Vagina (tissue), 2 donors: ENCODE results near the gene ETFRF1. TPM values are rescaled to one million over a fixed set of nuclear protein-coding genes. Genes with fewer than 3 reads are reported as not detected.
A peak's percentile ranks its signal among the peaks of the same experiment; 100 is the strongest.

Source experiments
- DNase-seq, 2 donors: peaks; one replicate each; pipeline ENCODE4 v3.0.0-alpha.2; 2017; ENCODE audit errors: extremely low spot score in 2 of 2
- H3K27ac ChIP-seq: fragments of 200-600 bp; sonication (generic); one replicate; pipeline ENCODE4 v1.5.1; 2019
- H3K27me3 ChIP-seq: fragments of 200-600 bp; sonication (generic); one replicate; pipeline ENCODE4 v1.5.1; 2019
- H3K36me3 ChIP-seq, 2 donors: fragments of 200-600 bp; sonication (generic); one replicate each; pipeline ENCODE4 v1.5.1; 2017 to 2019
- H3K4me1 ChIP-seq: fragments of 200-600 bp; sonication (generic); one replicate; pipeline ENCODE4 v1.5.1; 2019
- H3K4me3 ChIP-seq, 2 donors: fragments of 200-600 bp; sonication (generic); 1 replicate in 1 of 2; 2 replicates in 1 of 2; pipeline ENCODE4 v1.5.1; 2016 to 2019
- H3K9me3 ChIP-seq: fragments of 200-600 bp; sonication (generic); one replicate; pipeline ENCODE4 v1.5.1; 2019
- CTCF ChIP-seq, 3 experiments: fragments of 450-650 bp in 2 of 3; fragments of 200-600 bp in 1 of 3; sonication (generic) in 1 of 3; IDR thresholded peaks; one replicate each; pipeline ENCODE4 v1.5.1; 2017 to 2019; ENCODE audit warnings: antibody characterized with exemption in 3 of 3, mild to moderate bottlenecking in 2 of 3, moderate library complexity in 2 of 3
- POLR2A ChIP-seq, 2 donors: fragments of 450-650 bp; IDR thresholded peaks; one replicate each; pipeline ENCODE4 v1.6.1; 2017; ENCODE audit warnings: antibody characterized with exemption in 2 of 2, mild to moderate bottlenecking in 2 of 2, moderate library complexity in 2 of 2
- POLR2AphosphoS5 ChIP-seq, 2 donors: sonication (generic); formaldehyde crosslinking; IDR thresholded peaks; one replicate each; pipeline ENCODE4 v1.9.0; 2017; ENCODE audit warnings: antibody characterized with exemption in 2 of 2, mild to moderate bottlenecking in 2 of 2, low read depth in 1 of 2; ENCODE audit not compliant: insufficient read depth in 1 of 2
- intact Hi-C: fragments of 100-400 bp; cut with DNase I; formaldehyde crosslinking; loops from one replicate; pipeline ENCODE4 v1.15.1; 2023
- total RNA-seq: library from RNA; depleted of rRNA; stranded (reverse); fragments of >200 nt; gene quantifications from one replicate; pipeline ENCODE4 v1.2.3, GENCODE V29; 2016

ETFRF1 gene
- total RNA-seq, 1 donor from 2014 or later = 15.7 TPM

DNA sequence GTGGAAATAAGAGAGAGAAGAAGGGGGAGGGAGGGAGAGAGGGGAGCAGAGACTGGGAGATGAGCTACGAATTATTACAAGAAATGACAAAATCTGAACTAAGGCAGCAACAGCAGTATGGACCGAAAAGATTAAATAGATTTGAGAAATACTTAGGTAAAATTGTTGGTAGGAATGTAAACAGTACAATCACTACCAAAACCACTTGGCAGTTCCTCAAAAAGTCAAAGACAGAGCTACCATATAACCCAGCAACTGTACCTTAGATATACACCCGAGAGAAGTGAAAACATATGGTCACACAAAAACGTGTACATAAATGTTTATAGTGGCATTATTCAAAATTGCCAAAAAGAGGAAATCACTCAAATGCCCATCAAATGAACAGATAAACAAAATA lies 41.6 kb downstream of the ETFRF1 start:
- DNase-seq = no peak
- intact Hi-C loops = no loop called here
- no peaks in the 10 kb centered on the region for H3K4me1 ChIP-seq
- H3K27me3 ChIP-seq = no peaks in the 10 kb centered on the region
- no peaks in the 10 kb centered on the region for H3K9me3 ChIP-seq
- no peak overlapping the region for H3K4me3 ChIP-seq
- H3K36me3 ChIP-seq = peaks cover 0 to 6% of the 10 kb centered on the region in 2 donors
- no peak overlapping the region for H3K27ac ChIP-seq
- no peak for TF ChIP-seq POLR2AphosphoS5 (IDR thresholded peaks at IDR 0.05; ENCODE audit: insufficient read depth in 1 of 2, low read depth in 1 of 2)
- TF ChIP-seq POLR2A (IDR thresholded peaks at IDR 0.05) = no peak
- no peak for TF ChIP-seq CTCF (IDR thresholded peaks at IDR 0.05)

- no peak for DNase-seq
- Histone ChIP-seq H3K36me3 (peaks cover 0 to 6% of the 10 kb centered on the region in 2 donors), H3K27me3 (no peaks in the 10 kb centered on the region), H3K4me1 (no peaks in the 10 kb centered on the region), H3K27ac (no peak overlapping the region), H3K9me3 (no peaks in the 10 kb centered on the region), H3K4me3 (no peak overlapping the region)
- TF ChIP-seq POLR2AphosphoS5 (IDR thresholded peaks at IDR 0.05; ENCODE audit: insufficient read depth in 1 of 2, low read depth in 1 of 2) (no peak), POLR2A (IDR thresholded peaks at IDR 0.05) (no peak), CTCF (IDR thresholded peaks at IDR 0.05) (peak in 2 of 3 experiments; percentile 15 to 50)
- intact Hi-C loops = no loop called here
Measured at GRCh38 chr12:25241167-25242020, 46.4 kb downstream of the ETFRF1 start.

GRCh38 chr12:25242981-25243679 lies 48.1 kb downstream of the ETFRF1 start:
- no peak overlapping the region for H3K27ac ChIP-seq
- TF ChIP-seq POLR2AphosphoS5 (IDR thresholded peaks at IDR 0.05; ENCODE audit: insufficient read depth in 1 of 2, low read depth in 1 of 2) (no peak), POLR2A (IDR thresholded peaks at IDR 0.05) (no peak), CTCF (IDR thresholded peaks at IDR 0.05) (no peak)
- intact Hi-C loops = no loop called here
- H3K4me3 ChIP-seq = no peak overlapping the region
- no peak for DNase-seq
- no peaks in the 10 kb centered on the region for H3K36me3 ChIP-seq
- H3K9me3 ChIP-seq = no peaks in the 10 kb centered on the region
- H3K4me1 ChIP-seq = no peaks in the 10 kb centered on the region
- H3K27me3 ChIP-seq = no peaks in the 10 kb centered on the region

GRCh38 chr12:25243680-25243990 lies 48.6 kb downstream of the ETFRF1 start:
- intact Hi-C loops = no loop called here
- Histone ChIP-seq H3K36me3 (no peaks in the 10 kb centered on the region), H3K4me3 (no peak overlapping the region), H3K4me1 (peaks cover 2% of the 10 kb centered on the region), H3K9me3 (no peaks in the 10 kb centered on the region), H3K27me3 (no peaks in the 10 kb centered on the region), H3K27ac (no peak overlapping the region)
- no peak for DNase-seq
- TF ChIP-seq POLR2AphosphoS5 (IDR thresholded peaks at IDR 0.05; ENCODE audit: insufficient read depth in 1 of 2, low read depth in 1 of 2) (no peak), POLR2A (IDR thresholded peaks at IDR 0.05) (no peak), CTCF (IDR thresholded peaks at IDR 0.05) (no peak)

- no peak for TF ChIP-seq POLR2A (IDR thresholded peaks at IDR 0.05)
- no peak for DNase-seq
- H3K4me3 ChIP-seq = no peak overlapping the region
- H3K27me3 ChIP-seq = no peaks in the 10 kb centered on the region
- H3K36me3 ChIP-seq = no peaks in the 10 kb centered on the region
- intact Hi-C loops = no loop called here
- no peak overlapping the region for H3K27ac ChIP-seq
- peaks cover 15% of the 10 kb centered on the region for H3K4me1 ChIP-seq
- H3K9me3 ChIP-seq = no peaks in the 10 kb centered on the region
Measured at GRCh38 chr12:25245491-25245890, 50.5 kb downstream of the ETFRF1 start.
